AG09309 (cell line): ENCODE data around the gene C1QTNF5.

Source experiments
- DNase-seq: peaks from one replicate; pipeline ENCODE4 v3.0.0-alpha.2; 2010; ENCODE audit warnings: low read depth
- H3K4me3 ChIP-seq: 2 replicates; pipeline ENCODE4 v1.5.1; 2011; ENCODE audit warnings: mild to moderate bottlenecking, low read depth, low read length, moderate library complexity; ENCODE audit not compliant: control insufficient read depth
- TF ChIP-seq, protein P1 (sequence below): IDR thresholded peaks from 2 replicates; pipeline ENCODE4 v1.5.1; 2011; ENCODE audit warnings: mild to moderate bottlenecking, low read depth, low read length, inconsistent platforms; ENCODE audit not compliant: insufficient read depth, control insufficient read depth; ENCODE audit errors: missing control alignments

C1QTNF5 gene

DNA sequence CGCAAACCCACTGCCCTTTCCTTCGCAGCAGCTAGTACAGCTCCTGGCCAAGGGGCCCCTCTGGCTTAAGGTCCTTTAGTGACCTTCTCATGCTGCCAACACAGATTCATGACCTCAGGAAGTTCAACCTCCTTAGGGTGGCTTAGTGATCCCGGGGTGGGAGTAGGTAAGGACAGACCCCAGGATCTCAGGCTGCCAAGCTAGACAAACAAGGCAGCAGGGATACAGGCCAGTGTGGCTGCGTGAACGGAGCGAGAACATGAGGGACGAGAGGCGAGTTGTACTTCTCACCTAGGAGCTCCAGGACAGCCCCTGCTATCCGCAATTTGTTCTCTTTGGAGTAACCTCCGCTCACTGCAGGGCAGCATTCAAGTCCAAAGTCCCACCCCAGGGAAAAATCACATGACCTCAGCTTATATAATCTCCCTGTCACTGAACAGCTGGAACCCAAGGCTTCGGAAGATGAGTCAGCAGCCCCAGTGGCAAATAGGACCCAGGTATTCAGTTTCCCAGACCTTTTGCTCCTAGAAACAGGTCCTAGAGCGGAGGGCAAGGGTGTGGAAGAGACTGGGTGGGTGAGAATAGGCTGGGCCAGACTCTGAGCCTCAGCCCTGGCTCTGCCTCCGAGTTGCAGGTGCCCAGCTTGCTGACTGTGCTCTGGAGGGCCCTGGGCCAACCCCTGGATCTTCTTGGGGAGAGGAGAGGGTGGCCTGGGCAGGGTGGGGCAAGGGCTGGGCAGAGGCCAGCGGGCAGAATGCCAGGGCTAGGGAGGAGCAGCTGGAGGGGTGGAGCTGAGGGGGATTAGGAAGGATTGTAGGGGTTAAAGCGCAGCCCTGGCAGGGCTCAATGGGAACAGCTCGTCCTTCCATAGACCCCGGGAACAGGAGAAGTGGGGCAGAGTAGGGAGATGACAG lies 27.7 kb upstream of the C1QTNF5 start:
- TF ChIP-seq, protein P1, sequence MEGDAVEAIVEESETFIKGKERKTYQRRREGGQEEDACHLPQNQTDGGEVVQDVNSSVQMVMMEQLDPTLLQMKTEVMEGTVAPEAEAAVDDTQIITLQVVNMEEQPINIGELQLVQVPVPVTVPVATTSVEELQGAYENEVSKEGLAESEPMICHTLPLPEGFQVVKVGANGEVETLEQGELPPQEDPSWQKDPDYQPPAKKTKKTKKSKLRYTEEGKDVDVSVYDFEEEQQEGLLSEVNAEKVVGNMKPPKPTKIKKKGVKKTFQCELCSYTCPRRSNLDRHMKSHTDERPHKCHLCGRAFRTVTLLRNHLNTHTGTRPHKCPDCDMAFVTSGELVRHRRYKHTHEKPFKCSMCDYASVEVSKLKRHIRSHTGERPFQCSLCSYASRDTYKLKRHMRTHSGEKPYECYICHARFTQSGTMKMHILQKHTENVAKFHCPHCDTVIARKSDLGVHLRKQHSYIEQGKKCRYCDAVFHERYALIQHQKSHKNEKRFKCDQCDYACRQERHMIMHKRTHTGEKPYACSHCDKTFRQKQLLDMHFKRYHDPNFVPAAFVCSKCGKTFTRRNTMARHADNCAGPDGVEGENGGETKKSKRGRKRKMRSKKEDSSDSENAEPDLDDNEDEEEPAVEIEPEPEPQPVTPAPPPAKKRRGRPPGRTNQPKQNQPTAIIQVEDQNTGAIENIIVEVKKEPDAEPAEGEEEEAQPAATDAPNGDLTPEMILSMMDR = no peak
- DNase-seq = no peak
- H3K4me3 ChIP-seq = no peak overlapping the region

DNA sequence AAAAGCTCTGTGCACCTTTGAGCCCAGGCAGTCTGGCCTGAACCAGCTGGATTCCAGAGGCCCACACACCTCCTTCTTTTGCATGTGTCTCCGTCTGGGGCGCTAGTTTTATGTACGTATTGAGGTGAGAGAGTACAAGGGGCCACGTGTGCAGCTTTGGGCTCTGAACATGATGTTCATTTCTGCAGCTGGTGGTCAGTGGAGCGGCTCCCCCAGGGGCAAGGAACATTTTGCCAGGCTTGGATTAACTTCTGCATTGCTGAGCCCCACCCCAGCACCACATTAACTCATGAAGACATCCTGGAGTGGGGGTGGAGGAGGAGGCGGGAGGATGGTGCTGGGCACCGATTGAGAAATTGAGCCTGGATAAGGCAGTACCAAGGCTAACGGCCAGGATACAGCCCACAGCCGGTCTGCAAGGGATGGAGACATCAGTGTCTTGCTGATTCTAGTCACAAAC lies 27.0 kb upstream of the C1QTNF5 start:
- TF ChIP-seq, protein P1 = no peak
- no peak for DNase-seq
- H3K4me3 ChIP-seq = no peak overlapping the region

DNA sequence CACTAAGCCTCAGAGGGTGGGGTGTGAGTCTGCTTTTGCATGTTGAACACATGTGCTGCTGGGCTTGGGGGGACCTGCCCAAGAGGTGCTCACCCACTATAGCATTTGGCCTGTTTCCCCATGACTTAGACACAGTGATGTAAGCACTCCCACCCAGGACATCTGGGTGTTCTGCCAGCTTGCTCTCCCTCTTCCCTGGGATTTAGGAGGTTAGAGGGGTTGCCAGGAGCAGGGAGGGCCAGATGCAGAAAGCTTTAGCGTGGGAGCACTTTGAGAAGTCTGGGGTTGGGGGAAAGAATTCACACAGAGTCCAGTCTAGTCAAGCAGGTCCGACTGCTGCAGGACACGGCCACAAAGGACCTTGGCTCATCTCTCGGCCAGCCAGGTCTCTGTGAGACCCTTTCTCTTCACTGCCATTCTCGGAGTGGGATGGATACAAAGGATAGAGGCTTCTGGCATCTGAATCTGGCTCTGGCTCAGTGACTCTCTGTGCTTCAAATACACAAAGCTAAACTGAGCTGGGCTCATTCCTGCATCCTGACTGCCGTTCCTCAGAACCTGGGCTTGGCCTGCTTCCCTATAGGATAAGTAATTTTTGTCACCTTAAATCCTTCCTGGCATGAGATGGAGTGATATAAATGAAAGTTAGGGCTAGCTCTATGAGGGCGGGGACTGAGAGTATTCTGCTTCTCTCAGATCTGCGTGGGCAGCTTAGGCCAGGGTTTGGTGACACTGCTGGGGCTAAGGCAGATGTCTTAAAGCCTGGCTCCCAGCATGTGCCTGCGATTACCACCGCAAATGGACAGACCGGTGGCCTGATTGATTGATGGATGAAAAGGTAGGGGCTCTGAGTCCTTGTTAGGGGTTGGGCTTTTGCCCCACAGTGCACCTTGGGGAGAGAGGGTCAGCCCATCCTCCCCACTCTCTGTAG lies 26.3 kb upstream of the C1QTNF5 start:
- TF ChIP-seq, protein P1 = no peak
- no peak for DNase-seq
- H3K4me3 ChIP-seq = no peak overlapping the region

DNA sequence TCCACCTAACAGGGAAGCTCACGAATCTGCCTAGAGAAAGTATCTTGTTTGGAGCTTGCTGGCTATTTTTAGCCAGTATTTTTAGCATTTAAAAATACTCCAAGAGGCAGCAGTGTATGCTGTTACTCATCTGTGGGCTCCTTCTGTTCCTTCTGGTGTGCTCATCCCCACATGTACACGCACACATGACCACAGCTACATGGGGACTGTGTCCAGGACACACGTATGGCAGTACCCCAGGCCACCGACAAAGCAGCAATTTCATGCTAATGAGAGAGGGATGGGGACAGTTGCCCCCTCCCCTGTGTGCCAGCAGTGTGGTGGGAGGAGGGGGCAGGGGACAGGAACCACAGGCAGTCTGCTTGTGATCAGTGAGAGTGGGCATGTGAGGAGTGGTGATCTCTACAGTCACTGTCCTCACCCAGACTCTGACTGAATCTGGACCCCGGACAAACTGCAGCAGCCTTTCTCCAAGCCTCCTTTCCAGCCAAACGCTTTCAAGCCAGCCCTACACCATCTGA lies 24.4 kb upstream of the C1QTNF5 start:
- TF ChIP-seq, protein P1 = no peak
- no peak for DNase-seq
- no peak overlapping the region for H3K4me3 ChIP-seq

DNA sequence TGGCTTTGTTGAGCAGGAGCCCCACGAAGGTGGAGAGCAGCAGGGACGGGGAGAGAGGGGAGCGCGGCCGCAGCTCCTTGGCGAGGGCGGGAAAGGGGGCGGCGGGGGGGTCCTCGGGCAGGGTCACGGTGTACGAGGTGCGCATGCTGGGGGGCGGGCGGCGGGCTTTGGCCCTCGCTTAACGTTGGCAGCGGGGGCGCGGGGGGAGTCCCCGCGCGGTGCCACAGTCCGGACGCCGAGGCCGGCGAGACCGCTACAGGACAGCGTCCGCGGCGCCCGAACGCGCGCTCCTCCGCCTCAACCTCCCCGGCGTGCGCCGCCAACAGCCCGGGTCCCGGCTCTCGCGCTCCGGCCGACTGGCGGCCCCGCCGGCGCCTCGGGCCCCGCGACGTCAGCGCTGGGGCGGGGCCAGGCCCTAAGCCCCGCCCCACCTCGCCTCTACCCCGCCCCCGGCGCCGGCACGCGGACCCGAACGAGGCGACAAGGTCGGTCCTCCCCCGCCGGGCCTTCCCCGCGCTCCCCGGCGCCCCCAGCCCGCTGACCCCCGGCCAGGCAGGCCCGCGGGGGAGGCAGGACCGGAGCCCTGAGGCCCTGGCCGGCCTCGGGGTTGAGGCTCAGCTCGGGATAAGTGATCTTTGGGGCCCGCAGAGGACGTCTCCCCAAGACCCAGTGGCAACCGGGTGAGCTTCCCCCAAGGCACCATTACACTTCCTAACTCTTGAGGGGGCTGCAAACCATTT lies 23.3 kb upstream of the C1QTNF5 start:
- no peak overlapping the region; the same call in 1 of the 2 replicates for H3K4me3 ChIP-seq
- DNase-seq = no peak
- TF ChIP-seq, protein P1 = no peak
